Measurements from ENCODE around the gene HBEGF.

Gene HBEGF

DNA sequence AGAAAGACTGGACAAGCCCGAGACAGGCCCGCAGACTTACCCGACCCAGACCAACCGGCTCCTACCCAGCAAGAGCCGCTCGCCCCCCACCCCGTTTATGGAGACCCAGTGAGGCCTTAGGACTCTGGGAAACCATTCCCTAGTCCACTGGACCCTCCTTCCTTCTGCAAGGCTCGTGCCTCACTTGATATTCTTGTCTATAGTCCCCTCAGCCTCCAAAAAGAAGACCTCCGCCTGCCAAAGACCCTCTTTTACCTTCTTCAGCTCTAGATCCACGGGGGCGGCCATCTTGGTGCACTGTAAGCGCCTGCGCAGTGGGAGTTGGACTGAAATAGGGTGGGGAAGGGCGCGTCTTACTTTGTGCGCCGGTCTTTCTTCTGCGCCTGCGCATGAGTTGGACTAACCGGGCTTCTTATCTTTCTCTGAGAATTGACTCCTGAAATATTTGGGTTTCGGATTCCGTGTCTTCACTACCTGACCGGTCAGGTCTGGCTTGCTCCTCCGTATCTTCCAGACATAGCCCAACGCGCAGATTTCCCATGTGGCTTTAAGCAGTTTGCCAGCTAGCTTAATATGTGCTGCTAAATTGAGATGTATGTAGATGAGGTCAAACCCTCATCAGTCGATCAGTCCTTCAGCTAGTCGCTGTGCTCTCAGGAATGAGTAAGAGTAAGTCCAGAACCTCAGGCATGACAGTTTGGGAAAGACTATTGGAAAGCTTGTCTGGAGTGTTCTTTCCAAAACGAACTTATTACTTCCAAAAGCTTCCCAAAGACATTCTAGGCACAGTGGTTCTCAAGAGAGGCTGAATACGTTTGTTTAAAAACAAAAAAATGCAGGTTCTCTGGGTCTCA lies 43.4 kb downstream of the HBEGF start, which contains the start of gene PFDN1:
Gene PFDN1 (minus strand): TSS at position 316 of the 854 bp plus-strand sequence. CDS start 28 bp downstream, at position 288.
- peak; percentile 80 to 88 (median 86) for DNase-seq (ENCODE audit: low read depth in 3 of 3)

DNA sequence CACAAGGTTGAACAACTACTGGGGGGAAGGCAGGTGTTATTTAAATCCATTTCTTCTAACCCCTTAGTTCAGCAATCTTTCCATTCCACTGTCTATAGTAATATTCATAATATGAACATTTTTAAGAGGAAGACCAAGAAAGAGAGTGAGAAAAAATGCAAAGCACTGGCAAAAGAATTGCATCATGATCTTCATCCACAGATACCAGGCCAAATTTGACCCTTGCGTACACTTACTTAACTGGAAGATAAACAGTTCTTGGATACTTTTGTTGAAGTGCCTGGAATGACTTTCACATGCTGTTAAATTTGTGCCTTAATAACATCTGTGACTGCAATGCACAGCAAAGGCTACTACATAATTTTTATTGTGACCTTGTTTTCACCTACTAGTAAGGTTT lies 45.3 kb downstream of the HBEGF start:
- no peak for DNase-seq (ENCODE audit: low read depth in 3 of 3)

DNA sequence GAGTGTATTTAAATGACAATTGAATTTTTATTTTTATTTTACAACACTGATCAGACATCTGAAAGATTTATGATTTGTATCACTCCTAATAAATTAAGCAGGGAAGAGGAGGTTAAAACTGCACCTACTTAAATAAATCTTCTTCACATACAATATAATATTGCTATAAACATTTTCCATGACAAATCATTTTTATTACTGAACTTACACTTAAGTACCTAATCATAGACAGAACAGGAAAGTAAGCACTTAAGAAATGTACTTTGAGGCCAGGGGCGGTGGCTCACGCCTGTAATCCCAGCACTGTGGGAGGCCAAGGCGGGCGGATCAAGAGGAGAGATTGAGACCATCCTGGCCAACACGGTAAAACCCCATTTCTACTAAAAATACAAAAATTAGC lies 47.3 kb downstream of the HBEGF start:
- DNase-seq (ENCODE audit: low read depth in 3 of 3), result no peak

DNA sequence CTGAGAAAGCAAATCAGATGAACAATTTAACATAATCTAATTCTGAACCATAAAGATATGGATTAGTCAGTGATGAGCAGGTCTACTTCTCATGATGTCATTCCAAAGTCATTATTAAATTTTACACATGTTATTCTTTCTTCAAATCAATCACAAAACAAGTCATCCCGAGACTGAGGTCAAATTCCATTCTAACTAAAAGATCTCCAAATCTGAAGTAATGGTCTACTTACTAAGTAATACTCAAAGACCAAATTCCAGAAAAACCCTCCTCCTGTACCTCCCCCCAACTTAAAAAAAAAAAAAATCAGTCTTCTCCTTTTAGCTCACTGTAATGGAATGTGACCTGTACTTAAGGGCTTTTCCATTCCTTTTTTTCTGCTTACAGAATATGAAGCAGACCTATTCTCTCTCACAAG lies 48.2 kb downstream of the HBEGF start:
- no peak for DNase-seq (ENCODE audit: low read depth in 3 of 3)

DNA sequence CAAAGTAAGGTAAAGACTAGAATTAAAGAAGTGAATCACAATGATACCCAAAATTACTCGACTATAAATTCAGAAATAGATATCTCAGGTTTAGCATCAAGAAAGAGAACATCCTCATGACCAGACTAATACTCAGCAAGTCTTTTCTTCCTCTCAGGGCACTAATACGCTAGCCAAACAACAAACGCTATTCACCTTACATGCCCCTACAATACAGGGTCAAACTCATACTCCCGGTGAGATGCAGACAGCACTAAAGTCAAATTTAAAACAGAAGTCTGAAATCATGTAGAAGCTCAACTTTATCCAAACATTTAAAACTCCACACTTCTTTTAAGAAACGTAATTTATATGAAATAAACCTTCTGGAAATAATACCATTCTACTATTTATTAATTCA lies 49.1 kb downstream of the HBEGF start:
- DNase-seq (ENCODE audit: low read depth in 3 of 3), result no peak

DNA sequence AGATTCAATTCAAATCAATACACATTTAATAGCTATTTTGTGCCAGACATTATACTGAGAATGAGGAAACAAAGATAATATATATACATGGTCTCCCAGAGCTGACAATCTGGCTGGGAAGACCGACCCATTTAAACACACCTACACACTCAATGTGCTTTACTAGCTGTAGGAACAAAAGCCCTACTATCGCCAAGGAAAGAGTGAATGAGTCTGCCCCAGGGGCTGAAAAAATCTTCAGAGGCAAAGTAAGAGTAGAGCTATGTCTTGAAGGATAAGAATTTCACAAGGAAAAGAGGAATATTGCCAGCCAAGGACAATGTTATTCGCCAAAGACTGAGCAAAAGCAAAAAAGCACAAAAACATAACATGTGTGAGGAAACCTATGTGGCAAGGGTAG lies 50.1 kb downstream of the HBEGF start:
- DNase-seq (ENCODE audit: low read depth in 3 of 3), result no peak

DNA sequence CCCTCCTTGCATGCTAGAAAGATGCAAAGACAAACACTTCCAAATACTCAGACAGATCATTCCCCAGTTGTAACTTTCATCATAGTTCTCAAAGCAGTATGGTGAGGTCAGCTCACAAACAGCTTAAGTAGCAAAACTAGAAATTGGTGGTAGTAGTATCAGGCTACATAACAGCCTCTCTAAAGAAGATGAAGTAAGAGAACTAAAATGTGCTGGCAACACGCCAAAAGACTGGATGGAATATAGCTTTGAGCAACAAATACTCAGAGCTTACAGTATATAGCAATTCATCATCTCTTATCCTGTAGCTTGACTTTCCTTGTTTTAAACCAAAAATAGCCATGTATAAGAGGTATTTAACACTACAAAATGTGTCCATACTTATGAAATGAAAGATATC lies 51.0 kb downstream of the HBEGF start:
- no peak for DNase-seq (ENCODE audit: low read depth in 3 of 3)

DNA sequence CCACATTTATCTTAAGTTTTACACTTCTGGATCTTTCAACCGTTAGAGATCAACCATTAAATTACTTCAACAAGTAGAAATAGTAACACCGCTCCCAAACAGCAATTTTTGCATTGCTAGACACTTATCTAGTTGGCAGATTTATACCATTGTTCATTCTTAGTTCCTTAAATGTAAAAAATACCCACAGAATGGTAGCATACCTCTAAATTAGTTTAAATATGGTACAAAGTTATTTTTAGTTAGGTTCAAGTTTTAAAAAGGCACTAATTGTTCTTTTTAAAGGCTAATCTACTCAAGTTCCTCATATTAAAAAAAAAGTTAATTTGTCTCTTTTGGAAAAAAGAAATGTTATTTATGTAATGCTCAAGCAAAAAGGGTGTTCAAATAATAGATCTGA lies 51.6 kb downstream of the HBEGF start:
- DNase-seq (ENCODE audit: low read depth in 3 of 3), result no peak

DNA sequence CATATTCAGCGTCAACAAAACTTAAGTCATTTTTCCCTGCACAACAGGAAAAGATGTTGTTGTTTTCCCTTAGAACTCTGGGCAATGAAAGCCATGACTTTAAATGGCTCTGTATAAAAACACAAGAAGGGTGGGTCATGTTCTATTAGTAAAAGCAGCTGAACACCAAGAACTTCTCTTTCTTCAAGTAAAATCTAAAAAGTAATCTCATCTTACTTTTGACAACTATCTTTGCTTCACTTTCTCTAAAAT lies 52.6 kb downstream of the HBEGF start:
- no peak for DNase-seq (ENCODE audit: low read depth in 3 of 3)

DNA sequence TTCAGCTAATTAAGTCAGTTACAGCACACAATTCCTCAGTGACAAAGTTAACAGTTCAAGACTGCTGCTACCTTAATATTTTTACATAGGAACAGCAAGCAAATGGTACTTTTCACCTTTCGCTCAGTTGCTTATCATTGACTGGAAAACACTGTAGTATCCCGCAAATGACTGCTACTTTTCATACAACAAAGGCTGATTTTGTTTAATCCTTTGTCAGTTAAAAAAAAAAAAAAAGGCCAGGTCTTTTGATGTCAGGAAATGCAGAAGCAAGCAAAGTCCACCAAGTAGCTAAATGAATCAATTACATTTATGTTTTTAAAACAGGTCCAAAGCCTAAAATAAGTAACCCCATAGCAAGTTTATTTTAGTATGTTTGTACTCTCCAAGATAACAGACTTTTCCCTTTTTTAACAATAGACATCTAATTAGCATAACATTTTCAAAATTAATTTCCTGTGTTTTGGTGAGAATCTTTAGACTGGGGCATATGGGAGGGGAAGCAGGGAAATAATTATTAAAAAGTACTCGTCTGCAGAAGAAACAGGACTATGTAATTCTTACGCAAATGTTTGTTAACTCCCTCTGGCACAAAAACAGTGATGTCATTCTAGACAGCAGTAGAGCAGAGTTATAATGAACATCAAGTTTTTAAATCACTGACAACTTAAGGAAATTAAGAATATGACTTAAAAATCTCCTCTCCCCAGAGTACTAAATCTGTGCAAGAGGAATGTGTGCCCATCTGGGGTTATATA lies 53.1 kb downstream of the HBEGF start:
- DNase-seq (ENCODE audit: low read depth in 3 of 3), result no peak

DNA sequence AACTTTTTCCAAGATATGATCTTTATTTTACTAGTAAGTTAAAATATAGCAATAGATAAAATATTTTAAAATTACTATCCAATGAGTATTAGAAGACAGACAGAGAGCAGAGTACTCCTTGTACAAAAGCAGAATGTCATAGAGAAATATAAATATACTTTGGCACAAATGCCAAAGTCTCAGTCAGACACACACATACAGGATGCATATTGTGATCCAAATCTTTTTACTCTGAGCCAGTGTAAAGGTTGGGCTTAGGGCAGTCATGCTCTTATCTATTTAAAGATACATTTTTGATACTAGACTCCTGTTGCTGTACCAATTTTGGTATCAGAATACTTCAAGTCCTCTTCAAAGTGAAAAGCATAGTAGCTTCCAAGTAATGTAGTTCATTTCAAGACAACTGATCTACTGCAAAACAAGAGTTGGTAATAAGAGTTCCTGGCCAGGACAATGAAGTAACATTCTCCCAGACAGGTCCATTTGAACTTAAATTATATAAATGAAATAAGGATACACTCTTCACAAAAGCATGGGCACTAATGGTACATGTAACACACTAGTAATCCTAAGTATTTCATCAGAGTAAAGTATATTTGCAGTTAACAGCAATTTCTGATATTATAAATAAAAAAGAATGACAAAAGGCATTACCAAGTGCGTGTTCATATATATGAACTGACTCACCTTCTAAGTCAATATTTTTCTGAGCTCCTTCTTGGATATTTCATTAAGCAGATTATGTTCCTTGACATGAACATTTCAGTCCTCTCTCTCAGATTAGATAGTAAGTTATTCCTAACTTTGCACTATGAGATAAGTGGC lies 54.0 kb downstream of the HBEGF start:
- DNase-seq (ENCODE audit: low read depth in 3 of 3), result no peak

DNA sequence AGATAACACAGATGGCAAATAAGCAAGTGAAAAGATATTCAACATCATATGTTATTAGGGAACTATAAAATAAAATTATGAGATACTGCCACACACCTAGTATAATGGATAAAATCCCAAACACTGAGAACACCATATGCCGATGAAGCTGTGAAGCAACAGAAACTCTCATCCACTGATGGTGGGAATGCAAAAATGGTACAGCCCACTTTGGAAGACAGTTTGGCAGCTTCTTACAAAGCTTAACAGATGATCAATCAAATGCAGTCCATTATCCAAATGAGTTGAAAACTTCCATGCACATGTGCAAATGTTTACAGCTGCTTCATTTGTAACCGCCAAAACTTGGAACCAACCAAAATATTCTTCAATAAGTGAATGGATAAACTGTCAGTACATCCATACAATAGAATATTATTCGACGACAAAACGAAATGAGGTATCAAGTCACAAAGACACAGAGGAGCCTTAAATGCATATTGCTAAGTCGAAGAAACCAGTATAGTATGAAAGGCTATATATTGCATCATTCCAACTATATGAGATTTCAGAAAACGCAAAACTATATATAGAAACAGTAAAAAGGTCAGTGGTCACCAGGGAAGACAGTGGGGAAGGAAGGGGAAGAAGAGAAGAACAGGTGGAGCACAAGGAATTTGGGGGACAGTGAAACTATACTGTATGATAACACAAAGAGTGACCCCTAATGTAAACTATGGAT lies 58.4 kb downstream of the HBEGF start:
- DNase-seq (ENCODE audit: low read depth in 3 of 3), result no peak

DNA sequence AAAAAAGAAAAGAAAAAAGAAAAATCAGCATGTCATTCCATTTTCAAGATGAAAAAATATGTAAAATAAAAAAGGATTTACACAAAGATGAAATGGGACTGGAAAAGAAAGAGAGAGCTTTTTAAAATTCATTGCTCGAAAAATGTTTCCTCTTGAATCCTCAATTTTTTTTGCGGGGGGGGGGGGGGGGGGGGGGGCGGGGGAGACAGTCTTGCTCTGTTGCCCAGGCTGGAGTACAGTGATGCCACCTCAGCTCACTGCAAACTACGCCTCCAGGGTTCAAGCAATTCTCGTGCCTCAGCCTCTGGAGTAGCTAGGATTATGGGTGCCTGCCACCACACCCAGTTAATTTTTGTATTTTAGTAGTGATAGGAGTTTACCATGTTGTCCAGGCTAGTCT lies 60.0 kb downstream of the HBEGF start:
- no peak for DNase-seq (ENCODE audit: low read depth in 3 of 3)

DNA sequence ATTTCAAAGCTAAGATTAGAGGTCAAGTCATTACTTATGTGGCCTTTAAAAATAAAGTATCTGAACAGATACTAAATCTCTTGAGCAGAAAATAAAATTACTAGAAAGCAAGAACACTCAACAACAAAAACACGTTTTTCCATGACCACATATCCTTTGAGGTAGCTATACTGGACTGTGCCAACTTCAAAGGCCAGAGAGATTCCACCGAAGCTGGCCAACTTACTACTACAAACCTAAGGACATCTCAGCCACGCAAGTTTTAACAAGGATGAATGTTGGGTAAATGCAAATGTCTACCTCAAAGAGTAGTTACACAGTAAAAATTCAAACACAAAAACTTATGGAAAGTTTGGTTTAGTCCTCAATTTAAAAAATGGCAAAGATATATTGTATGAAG lies 62.4 kb downstream of the HBEGF start:
- no peak for DNase-seq (ENCODE audit: low read depth in 3 of 3)
